Coronary artery (tissue), 2 donors: ENCODE data around the gene MRPL12.

Source experiments
- DNase-seq: peaks from one replicate; pipeline ENCODE4 v3.0.0-alpha.2; 2017; ENCODE audit warnings: low spot score
- H3K27ac ChIP-seq, 2 donors: fragments of 200-600 bp; sonication (generic); one replicate each; pipeline ENCODE4 v1.5.1; 2016 to 2019
- H3K4me3 ChIP-seq: fragments of 200-600 bp; sonication (generic); 2 replicates; pipeline ENCODE4 v1.5.1; 2016; ENCODE audit warnings: mild to moderate bottlenecking, moderate library complexity
- TF ChIP-seq, protein P1 (sequence below): fragments of 200-600 bp; sonication (generic); IDR thresholded peaks from one replicate; pipeline ENCODE4 v1.5.1; 2019; ENCODE audit warnings: antibody characterized with exemption

MRPL12 gene

DNA sequence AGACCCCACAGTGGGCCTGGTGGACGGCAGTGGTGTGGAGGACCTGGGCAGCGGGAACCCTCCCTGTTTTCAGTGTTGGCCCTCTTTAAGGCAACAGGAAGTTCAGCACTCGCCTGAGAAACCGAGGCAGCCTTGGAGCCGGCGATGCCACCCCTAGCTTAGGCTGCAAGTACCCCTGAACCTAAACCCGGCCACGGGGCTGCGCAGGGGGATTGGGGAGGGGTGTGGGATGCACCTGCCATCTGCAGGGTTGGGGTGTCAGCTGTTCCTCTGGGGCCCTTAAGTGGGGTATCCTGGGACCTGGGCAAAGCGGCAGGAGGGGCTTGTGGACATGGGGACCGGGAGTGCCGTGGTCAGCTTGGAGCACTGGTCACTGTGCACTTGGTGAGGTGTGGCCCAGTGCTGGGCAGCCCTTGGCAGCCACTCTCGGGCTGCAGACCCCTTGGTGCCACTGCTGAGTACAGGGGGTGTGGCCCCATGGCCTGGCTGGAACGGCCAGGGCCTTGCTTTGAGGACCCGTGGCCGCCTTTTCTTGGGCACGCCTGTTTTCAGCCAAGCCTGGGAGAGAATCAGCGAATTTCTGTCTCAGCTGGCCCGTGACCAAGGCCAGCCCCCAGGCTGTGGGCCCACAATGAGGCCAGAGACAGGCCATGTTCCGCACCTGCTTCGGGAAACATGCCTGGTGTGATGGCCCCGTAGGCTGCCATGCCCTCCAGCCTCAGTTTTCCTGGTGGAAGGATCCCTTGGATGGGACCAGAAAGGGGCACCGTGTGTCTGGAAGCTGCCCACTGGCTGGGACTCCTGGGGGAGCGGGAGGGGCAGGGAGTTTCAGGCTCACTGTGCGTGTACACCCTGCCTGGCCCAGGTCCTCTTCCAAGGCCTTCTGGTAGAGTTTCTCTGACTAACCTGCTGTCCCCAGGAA lies 4.8 kb downstream of the MRPL12 start:
- no peak for DNase-seq
- Histone ChIP-seq H3K27ac (no peak overlapping the region), H3K4me3 (no peak overlapping the region)
- TF ChIP-seq, protein P1, sequence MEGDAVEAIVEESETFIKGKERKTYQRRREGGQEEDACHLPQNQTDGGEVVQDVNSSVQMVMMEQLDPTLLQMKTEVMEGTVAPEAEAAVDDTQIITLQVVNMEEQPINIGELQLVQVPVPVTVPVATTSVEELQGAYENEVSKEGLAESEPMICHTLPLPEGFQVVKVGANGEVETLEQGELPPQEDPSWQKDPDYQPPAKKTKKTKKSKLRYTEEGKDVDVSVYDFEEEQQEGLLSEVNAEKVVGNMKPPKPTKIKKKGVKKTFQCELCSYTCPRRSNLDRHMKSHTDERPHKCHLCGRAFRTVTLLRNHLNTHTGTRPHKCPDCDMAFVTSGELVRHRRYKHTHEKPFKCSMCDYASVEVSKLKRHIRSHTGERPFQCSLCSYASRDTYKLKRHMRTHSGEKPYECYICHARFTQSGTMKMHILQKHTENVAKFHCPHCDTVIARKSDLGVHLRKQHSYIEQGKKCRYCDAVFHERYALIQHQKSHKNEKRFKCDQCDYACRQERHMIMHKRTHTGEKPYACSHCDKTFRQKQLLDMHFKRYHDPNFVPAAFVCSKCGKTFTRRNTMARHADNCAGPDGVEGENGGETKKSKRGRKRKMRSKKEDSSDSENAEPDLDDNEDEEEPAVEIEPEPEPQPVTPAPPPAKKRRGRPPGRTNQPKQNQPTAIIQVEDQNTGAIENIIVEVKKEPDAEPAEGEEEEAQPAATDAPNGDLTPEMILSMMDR, result no peak

DNA sequence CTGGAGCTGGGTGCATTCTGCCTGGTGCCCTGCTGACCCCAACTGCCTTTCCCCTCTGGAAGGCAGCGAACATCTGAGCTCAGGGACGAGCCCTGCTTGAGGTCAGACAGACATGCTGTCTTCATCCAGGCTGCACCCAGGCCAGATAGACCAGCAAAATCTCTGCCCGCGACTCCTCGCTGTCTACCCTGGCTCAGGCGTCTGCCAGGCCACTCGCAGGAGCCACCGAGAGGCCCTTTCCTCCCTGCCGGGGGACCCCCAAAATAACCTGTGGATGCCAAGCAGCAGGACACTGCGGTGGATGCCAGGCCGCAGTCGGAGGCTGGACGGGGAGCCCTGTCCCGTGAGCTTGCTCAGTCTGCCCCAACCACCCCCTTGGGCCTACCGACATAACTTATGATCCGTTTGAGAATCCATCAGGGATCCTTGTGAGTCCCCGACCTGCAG lies 5.6 kb downstream of the MRPL12 start:
- no peak overlapping the region for H3K4me3 ChIP-seq
- H3K27ac ChIP-seq, result no peak overlapping the region
- no peak for DNase-seq
- TF ChIP-seq, protein P1, result no peak

DNA sequence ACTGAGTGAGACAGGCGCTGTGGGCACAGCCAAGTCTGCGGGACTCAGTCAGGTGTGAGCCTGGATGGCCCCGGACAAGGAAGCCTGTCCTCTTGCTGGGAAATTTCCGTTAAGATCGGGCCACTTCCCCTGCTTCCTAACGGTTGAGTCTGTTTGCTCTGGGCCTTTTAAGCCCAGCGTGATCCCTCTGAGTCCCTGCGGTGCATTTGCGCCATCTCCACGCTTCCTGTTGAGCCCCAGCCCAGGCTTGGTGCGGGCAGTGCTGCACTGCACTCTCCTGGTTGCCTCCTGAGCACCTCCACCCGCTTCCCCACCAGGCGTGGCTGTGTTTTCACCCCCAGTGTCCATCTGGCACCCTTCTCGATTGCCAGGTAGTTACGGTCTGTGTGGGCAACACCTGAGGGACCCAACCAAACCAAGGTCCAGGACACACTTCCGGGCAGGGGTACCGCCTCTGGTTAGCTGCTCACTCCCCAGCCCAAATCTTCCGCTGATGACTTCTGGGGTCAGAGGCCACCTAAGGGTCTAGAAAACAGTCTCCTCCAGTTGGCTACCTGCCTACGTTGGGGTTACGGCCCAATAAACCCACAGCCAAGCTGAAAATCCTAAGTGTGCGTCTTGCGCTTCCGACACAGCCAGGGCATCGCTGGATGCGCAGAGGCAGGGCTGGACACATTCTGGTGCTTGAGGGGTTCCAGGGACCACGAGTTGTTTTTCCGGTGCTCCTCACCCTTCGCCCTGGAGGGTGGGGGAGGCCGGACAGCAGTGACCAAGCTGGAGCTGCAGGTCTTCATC lies 7.5 kb downstream of the MRPL12 start:
- no peak for DNase-seq
- TF ChIP-seq, protein P1, result no peak
- Histone ChIP-seq H3K27ac (no peak overlapping the region), H3K4me3 (peak overlapping the region; percentile 81)

DNA sequence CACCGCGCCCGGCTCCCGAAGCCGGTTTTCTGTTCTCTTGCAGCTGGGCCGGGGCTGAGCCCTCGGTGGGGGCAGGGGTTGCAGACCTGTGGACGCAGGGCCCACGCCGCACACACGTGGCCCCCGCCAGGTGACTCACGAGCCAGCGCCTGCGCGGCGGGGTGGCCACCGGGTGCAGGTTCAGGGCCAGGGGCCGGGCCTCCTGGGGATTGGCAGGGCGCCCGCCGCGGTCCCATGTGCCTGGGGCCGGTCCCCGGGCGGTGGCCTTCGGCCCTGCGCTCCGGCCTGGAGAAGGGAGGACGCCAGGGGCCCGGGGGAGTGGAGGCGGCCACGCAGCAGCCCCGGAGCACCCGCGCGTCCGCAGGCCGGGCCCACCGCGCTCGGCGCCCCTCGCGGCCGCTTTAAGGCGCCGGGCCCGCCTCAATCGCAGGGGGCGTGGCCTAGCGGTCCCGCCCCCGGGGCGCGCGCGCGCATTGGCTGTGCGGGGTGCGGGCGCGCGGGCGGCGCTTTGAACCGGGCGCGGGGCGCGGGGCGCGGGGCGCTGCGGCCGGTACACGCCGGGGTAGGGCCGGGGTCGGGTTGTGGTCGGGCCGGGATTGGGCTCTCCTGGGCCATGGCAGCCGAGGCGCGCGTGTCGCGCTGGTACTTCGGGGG lies 8.8 kb downstream of the MRPL12 start, which contains the start of gene SLC25A10:
Gene SLC25A10, plus strand, starts transcription at position 471 of the 654 bp plus-strand sequence. Its CDS starts 143 bp downstream, at position 614.
- peak within 1 kb of the TSS in 1 of 2 donors; percentile 65 for H3K27ac ChIP-seq

DNA sequence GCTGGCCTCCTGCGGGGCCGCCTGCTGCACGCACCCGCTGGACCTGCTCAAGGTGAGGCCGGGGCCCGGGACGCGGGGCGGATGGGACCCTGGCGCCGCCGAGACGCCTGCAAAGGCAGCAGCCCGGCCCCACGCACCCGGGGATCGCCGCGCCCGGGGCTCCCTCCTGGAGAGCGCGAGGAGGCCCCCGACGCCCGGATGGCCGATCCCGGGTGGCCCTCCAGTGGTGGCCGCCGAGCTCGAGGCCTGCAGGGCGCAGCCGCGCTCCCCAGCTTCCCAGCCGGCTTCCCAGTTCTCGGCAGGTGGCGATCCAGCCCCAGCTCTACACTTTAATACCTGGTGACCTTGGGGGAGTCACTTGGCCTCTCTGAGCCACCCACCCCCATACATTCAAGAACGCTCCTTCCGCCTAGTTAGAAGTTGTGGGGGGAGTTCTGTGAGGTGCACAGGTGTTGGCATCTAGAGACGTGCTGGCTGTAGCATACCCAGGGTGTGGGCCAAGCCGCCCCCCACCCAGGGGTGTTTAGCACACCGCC lies 9.4 kb downstream of the MRPL12 start:
- DNase-seq, result no peak
- Histone ChIP-seq H3K4me3 (peak overlapping the region; percentile 81), H3K27ac (peak overlapping the region in 1 of 2 donors; percentile 65)
- TF ChIP-seq, protein P1, result no peak

More for the DNA sequence above, 8.8 kb downstream of the MRPL12 start, which contains the start of gene SLC25A10:
- TF ChIP-seq, protein P1, result no peak
- DNase-seq, result no peak
- H3K4me3 ChIP-seq, result peak within 1 kb of the TSS; percentile 81

DNA sequence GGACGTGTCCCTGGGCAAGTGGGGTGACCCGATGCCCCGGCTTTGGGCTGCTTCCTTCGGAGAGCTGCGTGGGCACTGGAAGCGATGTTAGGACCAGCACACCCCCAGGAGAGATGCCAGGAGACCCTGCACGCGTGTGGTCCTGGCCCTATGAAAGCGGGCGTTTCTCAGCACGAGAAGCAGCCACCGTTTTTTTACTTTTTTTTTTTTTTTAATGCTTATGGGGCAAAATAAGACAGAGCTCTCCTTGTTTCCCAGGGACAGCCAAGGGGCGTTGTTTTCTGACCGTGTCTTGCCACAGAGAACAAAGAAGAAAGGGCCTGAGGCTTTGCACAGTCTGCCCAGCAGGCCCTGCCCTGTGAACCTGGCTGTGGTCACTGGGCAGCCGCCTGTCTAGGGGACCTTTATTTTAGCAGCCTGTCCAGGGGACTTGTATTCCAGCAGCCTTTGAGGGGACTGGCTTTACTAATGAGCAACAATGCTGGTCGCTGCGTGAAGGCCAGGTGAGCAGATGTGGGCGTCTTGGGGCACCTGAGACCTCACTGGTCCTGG lies 9.9 kb downstream of the MRPL12 start:
- DNase-seq, result no peak
- TF ChIP-seq, protein P1, result no peak
- Histone ChIP-seq H3K4me3 (peak overlapping the region; percentile 81), H3K27ac (peak overlapping the region in 1 of 2 donors; percentile 65)
